AG09309 (cell line): ENCODE data around the gene DLX1.

ENCODE experiments used
- DNase-seq: peaks from one replicate; pipeline ENCODE4 v3.0.0-alpha.2; 2010; ENCODE audit warnings: low read depth
- H3K4me3 ChIP-seq: 2 replicates; pipeline ENCODE4 v1.5.1; 2011; ENCODE audit warnings: mild to moderate bottlenecking, low read depth, low read length, moderate library complexity; ENCODE audit not compliant: control insufficient read depth
- TF ChIP-seq, protein P1 (sequence below): IDR thresholded peaks from 2 replicates; pipeline ENCODE4 v1.5.1; 2011; ENCODE audit warnings: mild to moderate bottlenecking, low read depth, low read length, inconsistent platforms; ENCODE audit not compliant: insufficient read depth, control insufficient read depth; ENCODE audit errors: missing control alignments

DLX1 gene

GRCh38 chr2:172099472-172100079 is 14.3 kb downstream of the DLX1 start:
- no peak for DNase-seq
- TF ChIP-seq, protein P1, sequence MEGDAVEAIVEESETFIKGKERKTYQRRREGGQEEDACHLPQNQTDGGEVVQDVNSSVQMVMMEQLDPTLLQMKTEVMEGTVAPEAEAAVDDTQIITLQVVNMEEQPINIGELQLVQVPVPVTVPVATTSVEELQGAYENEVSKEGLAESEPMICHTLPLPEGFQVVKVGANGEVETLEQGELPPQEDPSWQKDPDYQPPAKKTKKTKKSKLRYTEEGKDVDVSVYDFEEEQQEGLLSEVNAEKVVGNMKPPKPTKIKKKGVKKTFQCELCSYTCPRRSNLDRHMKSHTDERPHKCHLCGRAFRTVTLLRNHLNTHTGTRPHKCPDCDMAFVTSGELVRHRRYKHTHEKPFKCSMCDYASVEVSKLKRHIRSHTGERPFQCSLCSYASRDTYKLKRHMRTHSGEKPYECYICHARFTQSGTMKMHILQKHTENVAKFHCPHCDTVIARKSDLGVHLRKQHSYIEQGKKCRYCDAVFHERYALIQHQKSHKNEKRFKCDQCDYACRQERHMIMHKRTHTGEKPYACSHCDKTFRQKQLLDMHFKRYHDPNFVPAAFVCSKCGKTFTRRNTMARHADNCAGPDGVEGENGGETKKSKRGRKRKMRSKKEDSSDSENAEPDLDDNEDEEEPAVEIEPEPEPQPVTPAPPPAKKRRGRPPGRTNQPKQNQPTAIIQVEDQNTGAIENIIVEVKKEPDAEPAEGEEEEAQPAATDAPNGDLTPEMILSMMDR, result no peak
- H3K4me3 ChIP-seq, result peak overlapping the region; percentile 86

DNA sequence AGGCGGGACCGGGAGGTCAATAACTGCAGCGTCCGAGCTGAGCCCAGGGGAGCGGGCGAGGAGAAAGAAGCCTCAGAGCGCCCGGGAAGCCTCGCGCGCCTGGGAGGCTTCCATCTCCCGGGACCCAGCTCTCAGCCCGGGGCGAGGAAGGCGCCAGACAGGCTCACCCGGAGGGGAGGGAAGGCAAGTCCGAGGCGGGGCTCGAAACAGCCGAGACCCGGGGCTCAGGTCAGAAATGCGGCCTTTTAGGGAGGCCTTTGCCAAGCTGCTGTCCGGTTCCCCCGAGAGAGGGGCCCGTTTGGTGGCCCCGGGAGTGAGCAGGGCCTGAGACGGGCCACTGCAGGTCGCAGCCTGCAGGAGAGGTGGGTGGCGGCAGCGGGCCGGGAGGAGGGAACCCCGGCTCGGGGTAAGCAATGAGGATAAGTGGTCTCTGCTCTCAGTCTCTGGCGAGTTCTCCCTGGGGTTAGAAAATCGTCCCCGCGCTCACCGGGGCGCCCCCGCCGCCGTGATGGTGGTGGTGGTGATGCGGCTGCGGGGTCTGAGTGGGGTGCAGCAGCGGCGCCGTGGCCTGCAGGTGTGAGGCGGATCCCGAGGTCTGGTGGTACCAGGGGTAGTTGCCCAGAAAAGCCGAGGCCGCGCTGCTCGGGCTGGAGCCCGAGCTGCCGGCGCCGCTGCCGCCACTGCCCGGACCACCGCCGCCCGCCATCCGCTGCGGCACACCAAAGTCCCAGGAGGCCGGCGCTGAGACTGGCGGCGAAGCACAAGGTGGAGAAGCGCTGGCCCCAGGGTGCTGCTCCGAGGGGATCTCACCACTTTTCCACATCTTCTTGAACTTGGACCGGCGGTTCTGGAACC is 15.0 kb downstream of the DLX1 start:
- no peak for DNase-seq
- TF ChIP-seq, protein P1, result no peak
- peak overlapping the region; percentile 86 for H3K4me3 ChIP-seq

DNA sequence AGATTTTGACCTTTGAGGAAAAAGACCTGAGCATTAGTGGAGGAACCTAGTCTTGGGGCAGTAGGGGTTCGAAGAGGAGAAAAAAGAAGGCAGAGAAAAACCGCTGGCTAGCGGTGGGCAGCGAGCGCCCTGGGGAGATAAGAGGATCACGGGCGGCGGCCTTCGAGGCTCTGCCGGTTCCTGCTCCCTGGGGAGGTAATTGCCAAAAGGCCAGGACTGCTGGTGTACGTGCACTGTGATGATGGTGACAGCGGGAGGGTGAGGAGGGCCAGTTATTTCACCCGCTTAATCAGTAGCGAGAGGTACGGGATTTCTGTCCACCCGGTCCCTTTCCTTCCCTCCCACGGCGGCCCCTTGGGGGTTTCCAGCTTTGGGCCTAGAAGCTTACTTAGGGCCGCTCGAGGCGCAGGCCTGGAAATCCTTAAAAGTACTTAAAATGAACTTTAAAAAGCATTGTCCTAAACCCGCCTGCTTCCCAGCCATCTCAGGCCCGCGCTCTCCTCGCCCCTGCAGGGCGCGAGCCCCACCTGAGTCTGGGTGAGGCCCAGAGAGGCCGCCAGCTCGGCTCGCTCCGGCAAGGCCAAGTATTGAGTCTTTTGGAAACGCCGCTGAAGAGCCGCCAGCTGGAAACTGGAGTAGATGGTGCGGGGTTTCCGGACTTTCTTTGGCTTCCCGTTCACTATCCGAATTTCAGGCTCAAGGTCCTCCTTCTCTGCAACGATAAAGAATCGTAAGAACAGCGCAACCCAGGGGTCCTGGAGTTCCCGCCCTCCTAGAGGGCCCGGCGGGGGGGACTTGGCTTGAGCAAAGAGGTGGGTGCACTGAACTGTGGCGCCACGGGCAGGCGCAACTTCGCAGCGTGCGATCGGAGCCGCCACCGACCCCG is 15.9 kb downstream of the DLX1 start:
- TF ChIP-seq, protein P1, result peak; percentile 8
- peak overlapping the region; percentile 86 for H3K4me3 ChIP-seq
- no peak for DNase-seq

GRCh38 chr2:172101821-172102390 is 16.6 kb downstream of the DLX1 start:
- TF ChIP-seq, protein P1, result no peak
- H3K4me3 ChIP-seq, result peak overlapping the region; percentile 86
- DNase-seq, result no peak

GRCh38 chr2:172102391-172103359 is 17.4 kb downstream of the DLX1 start, which contains the start of gene DLX2:
Gene DLX2, minus strand, starts transcription at chr2:172102900. Its CDS starts 362 bp downstream, at chr2:172102538.
- H3K4me3 ChIP-seq, result peak within 1 kb of the TSS; percentile 86
- TF ChIP-seq, protein P1, result no peak
- DNase-seq, result no peak
